ENCODE measurements around the gene PSME2. TPM values are rescaled to one million over a fixed set of nuclear protein-coding genes. Genes with fewer than 3 reads are reported as not detected.
A peak's percentile ranks its signal among the peaks of the same experiment; 100 is the strongest.

The PSME2 gene
- total RNA-seq, 1 experiment from 2014 or later = 126 TPM

DNA sequence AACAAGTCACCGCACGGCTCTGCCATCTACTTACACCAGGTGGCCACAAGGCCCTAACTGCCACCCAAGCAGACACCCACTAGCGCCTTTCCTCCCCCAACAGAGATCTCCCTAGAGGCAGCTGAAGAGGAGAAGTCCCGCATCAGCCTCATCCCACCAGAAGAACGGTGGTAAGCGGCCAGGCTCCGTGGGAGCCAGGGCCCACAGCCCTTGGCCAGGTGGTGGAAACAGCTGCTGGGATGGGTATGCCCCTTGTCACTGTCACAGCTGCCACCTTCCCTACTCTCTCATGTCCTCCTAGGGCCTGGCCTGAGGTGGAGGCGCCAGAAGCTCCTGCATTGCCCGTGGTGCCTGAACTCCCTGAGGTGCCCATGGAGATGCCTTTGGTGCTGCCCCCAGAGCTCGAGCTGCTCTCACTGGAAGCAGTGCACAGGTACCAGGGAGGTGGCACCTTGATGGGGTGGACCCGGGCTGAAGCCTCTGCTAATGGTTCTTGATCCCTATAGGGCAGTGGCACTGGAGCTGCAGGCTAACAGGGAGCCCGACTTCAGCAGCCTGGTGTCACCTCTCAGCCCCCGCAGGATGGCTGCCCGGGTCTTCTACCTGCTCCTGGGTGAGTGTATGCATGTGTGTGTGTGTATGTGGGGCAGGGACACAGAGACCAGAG, 33.0 kb upstream of the PSME2 start:
- Histone ChIP-seq H3K14ac (ENCODE audit: insufficient read depth, low read length) (no peak overlapping the region), H3K9ac (ENCODE audit: extremely low read depth, insufficient read length, low read length) (no peak overlapping the region), H2AFZ (ENCODE audit: low read length) (no peak overlapping the region), H2BK20ac (ENCODE audit: low read depth, low read length, poor library complexity, severe bottlenecking) (no peak overlapping the region), H4K5ac (ENCODE audit: insufficient read length, low read depth, low read length) (no peak overlapping the region), H3K4me1 (ENCODE audit: insufficient read depth, low read length) (no peaks in the 10 kb centered on the region), H2BK120ac (ENCODE audit: low read depth, low read length, poor library complexity, severe bottlenecking) (no peak overlapping the region), H3K27ac (ENCODE audit: insufficient read length, low read depth, low read length) (no peak overlapping the region), H3K27me3 (ENCODE audit: insufficient read depth, low read length) (no peaks in the 10 kb centered on the region), H4K8ac (replicated peaks; ENCODE audit: insufficient read length, low read depth, low read length) (no peak overlapping the region), H3K23ac (ENCODE audit: insufficient read length, low read depth, low read length) (no peak overlapping the region), H2BK15ac (ENCODE audit: low read depth, low read length) (no peak overlapping the region), H3K4me2 (ENCODE audit: insufficient read depth, insufficient read length, low read length) (no peak overlapping the region), H3K18ac (ENCODE audit: insufficient read length, low read depth, low read length) (no peak overlapping the region), H4K20me1 (ENCODE audit: control insufficient read depth, insufficient read depth, insufficient read length) (no peaks in the 10 kb centered on the region), H3K9me3 (ENCODE audit: control insufficient read depth, low read depth, low read length) (no peaks in the 10 kb centered on the region), H2AK5ac (ENCODE audit: insufficient read length, low read length) (no peak overlapping the region), H2BK5ac (ENCODE audit: insufficient read length, low read length) (no peak overlapping the region), H3K4ac (ENCODE audit: low read depth, low read length) (no peak overlapping the region), H3T11ph (ENCODE audit: low read length) (no peak overlapping the region), H4K91ac (ENCODE audit: insufficient read length, low read depth, low read length) (no peak overlapping the region), H3K79me1 (ENCODE audit: insufficient read depth, low read depth, low read length, poor library complexity, severe bottlenecking) (no peaks in the 10 kb centered on the region), H2BK12ac (ENCODE audit: insufficient read length, low read depth, low read length) (no peak overlapping the region), H3K56ac (ENCODE audit: insufficient read length, low read depth, low read length) (no peak overlapping the region), H3K23me2 (ENCODE audit: insufficient read length, low read depth, low read length, poor library complexity, severe bottlenecking) (no peaks in the 10 kb centered on the region), H3K79me2 (ENCODE audit: insufficient read depth, low read length) (no peaks in the 10 kb centered on the region)
- Mint-ChIP-seq H3K27ac (peak overlapping the region in 2 of 3 experiments; percentile 12 to 79; a peak in 3 of 7 replicates), H3K4me3 (no peak overlapping the region), H3K4me1 (no peaks in the 10 kb centered on the region), H3K9me3 (no peaks in the 10 kb centered on the region), H3K27me3 (ENCODE audit: low read depth) (no peaks in the 10 kb centered on the region; the same call in 1 of the 2 replicates), H3K36me3 (ENCODE audit: insufficient read depth in 1 of 3, low read depth in 3 of 3) (peaks cover 34 to 80% (median 64%) of the 10 kb centered on the region in 3 experiments)
- TF ChIP-seq, protein P1, sequence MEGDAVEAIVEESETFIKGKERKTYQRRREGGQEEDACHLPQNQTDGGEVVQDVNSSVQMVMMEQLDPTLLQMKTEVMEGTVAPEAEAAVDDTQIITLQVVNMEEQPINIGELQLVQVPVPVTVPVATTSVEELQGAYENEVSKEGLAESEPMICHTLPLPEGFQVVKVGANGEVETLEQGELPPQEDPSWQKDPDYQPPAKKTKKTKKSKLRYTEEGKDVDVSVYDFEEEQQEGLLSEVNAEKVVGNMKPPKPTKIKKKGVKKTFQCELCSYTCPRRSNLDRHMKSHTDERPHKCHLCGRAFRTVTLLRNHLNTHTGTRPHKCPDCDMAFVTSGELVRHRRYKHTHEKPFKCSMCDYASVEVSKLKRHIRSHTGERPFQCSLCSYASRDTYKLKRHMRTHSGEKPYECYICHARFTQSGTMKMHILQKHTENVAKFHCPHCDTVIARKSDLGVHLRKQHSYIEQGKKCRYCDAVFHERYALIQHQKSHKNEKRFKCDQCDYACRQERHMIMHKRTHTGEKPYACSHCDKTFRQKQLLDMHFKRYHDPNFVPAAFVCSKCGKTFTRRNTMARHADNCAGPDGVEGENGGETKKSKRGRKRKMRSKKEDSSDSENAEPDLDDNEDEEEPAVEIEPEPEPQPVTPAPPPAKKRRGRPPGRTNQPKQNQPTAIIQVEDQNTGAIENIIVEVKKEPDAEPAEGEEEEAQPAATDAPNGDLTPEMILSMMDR (conservative IDR thresholded peaks at IDR 0.05) = no peak
- no peak for DNase-seq
- no CpG with 5 or more reads among the region's 14 CpGs for WGBS (ENCODE audit: extremely low coverage, insufficient read length, low lambda C conversion rate)
